ENCODE measurements around the gene PCDHGA11.
"Not testable (repeated sequence)": the region's sequence is repeated elsewhere in the genome, so short reads cannot be mapped to it uniquely, and the experiment has no call there.

PCDHGA11 gene

DNA sequence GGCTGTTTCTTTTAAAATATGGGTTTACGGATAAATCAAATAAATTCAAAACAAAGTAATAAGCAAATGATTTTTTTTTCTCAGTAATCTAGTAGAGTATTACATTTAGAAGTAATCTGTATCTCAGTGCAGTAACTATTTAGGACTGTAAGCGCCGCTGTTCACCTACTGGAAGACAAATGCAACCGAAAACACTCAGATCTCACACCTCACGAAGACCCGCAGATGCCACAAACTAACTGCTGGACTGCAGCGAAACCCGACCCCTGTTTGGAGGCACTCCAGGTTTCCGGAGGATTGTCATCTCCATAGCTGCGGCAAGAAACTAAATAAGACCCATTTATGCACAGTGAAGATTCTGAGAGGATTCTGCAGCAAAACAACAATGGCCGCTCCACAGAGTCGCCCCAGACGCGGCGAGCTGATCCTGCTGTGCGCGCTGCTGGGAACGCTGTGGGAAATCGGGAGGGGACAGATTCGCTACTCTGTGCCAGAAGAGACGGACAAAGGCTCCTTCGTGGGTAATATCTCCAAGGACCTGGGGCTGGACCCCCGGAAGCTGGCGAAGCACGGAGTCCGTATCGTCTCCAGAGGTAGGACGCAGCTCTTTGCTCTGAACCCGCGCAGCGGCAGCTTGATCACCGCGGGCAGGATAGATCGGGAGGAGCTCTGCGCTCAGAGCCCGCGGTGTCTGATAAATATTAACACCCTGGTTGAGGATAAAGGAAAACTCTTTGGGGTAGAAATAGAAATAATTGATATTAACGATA, 28.2 kb upstream of the PCDHGA11 start, which contains the start of gene PCDHGA8:
Gene PCDHGA8, plus strand, starts transcription at position 205 of the 770 bp plus-strand sequence. Its CDS starts 181 bp downstream, at position 386.
- Histone ChIP-seq H3K9me3 (ENCODE audit: control insufficient read depth, insufficient read depth, low read length) (peaks cover 41% of the 10 kb centered on the region), H3K4me1 (ENCODE audit: insufficient read depth, low read length) (no peaks in the 10 kb centered on the region), H3K36me3 (ENCODE audit: insufficient read depth, low read length) (peaks cover 7% of the 10 kb centered on the region), H3K9ac (ENCODE audit: low read depth, low read length) (no peak within 1 kb of the TSS)

DNA sequence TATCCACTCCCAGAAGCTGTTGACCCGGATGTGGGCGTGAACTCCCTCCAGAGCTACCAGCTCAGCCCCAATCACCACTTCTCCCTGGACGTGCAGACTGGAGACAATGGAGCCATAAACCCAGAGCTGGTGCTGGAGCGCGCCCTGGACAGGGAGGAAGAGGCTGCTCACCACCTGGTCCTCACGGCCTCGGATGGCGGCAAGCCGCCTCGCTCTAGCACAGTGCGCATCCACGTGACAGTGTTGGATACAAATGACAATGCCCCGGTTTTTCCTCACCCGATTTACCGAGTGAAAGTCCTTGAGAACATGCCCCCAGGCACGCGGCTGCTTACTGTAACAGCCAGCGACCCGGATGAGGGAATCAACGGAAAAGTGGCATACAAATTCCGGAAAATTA, 27.6 kb upstream of the PCDHGA11 start:
- Histone ChIP-seq H3K4me1 (ENCODE audit: insufficient read depth, low read length) (no peaks in the 10 kb centered on the region), H3K9ac (ENCODE audit: low read depth, low read length) (no peak overlapping the region), H3K36me3 (ENCODE audit: insufficient read depth, low read length) (peaks cover 7% of the 10 kb centered on the region), H3K9me3 (ENCODE audit: control insufficient read depth, insufficient read depth, low read length) (peaks cover 41% of the 10 kb centered on the region)

GRCh38 chr5:141394401-141395187, 26.3 kb upstream of the PCDHGA11 start:
- peaks cover 40% of the 10 kb centered on the region for H3K9me3 ChIP-seq (ENCODE audit: control insufficient read depth, insufficient read depth, low read length)
- not testable (repeated sequence) for H3K4me1 ChIP-seq (ENCODE audit: insufficient read depth, low read length); H3K9ac ChIP-seq (ENCODE audit: low read depth, low read length); H3K36me3 ChIP-seq (ENCODE audit: insufficient read depth, low read length)

GRCh38 chr5:141397756-141398551, 22.9 kb upstream of the PCDHGA11 start, which contains the start of gene PCDHGB5:
Gene PCDHGB5 (plus strand): TSS chr5:141397947. CDS start chr5:141398128, 181 bp downstream.
- H3K9me3 ChIP-seq (ENCODE audit: control insufficient read depth, insufficient read depth, low read length): peaks cover 27% of the 10 kb centered on the region
- not testable (repeated sequence) for H3K9ac ChIP-seq (ENCODE audit: low read depth, low read length); H3K36me3 ChIP-seq (ENCODE audit: insufficient read depth, low read length); H3K4me1 ChIP-seq (ENCODE audit: insufficient read depth, low read length)

- Histone ChIP-seq H3K9me3 (ENCODE audit: control insufficient read depth, insufficient read depth, low read length) (peaks cover 22% of the 10 kb centered on the region), H3K36me3 (ENCODE audit: insufficient read depth, low read length) (peaks cover 5% of the 10 kb centered on the region; the same call in 1 of the 2 replicates), H3K9ac (ENCODE audit: low read depth, low read length) (no peak overlapping the region), H3K4me1 (ENCODE audit: insufficient read depth, low read length) (no peaks in the 10 kb centered on the region)
Measured at GRCh38 chr5:141398608-141399007, 22.2 kb upstream of the PCDHGA11 start.

DNA sequence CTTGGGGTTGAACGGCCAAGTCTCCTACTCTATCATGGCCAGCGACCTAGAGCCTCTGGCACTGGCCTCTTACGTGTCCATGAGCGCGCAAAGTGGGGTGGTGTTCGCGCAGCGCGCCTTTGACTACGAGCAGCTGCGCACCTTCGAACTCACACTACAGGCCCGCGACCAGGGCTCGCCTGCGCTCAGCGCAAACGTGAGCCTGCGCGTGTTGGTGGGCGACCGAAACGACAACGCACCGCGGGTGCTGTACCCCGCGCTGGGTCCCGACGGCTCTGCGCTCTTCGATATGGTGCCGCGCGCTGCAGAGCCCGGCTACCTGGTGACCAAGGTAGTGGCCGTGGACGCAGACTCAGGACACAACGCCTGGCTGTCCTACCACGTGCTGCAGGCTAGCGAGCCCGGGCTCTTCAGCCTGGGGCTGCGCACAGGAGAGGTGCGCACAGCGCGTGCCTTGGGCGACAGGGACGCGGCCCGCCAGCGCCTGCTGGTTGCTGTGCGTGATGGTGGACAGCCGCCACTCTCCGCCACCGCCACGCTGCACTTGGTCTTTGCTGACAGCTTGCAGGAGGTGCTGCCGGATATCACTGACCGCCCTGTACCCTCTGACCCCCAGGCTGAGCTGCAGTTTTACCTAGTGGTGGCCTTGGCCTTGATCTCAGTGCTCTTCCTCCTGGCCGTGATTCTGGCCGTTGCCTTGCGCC, 21.1 kb upstream of the PCDHGA11 start:
- no peak overlapping the region for H3K9ac ChIP-seq (ENCODE audit: low read depth, low read length)
- no peaks in the 10 kb centered on the region for H3K36me3 ChIP-seq (ENCODE audit: insufficient read depth, low read length)
- peaks cover 15% of the 10 kb centered on the region for H3K9me3 ChIP-seq (ENCODE audit: control insufficient read depth, insufficient read depth, low read length)
- no peaks in the 10 kb centered on the region for H3K4me1 ChIP-seq (ENCODE audit: insufficient read depth, low read length)

GRCh38 chr5:141402553-141403243, 18.2 kb upstream of the PCDHGA11 start, which contains the start of gene PCDHGA9:
Gene PCDHGA9 (plus strand): TSS chr5:141402778. CDS start chr5:141402953, 175 bp downstream.
- H3K9me3 ChIP-seq (ENCODE audit: control insufficient read depth, insufficient read depth, low read length): peaks cover 6% of the 10 kb centered on the region
- no peaks in the 10 kb centered on the region for H3K36me3 ChIP-seq (ENCODE audit: insufficient read depth, low read length)
- H3K9ac ChIP-seq (ENCODE audit: low read depth, low read length): no peak within 1 kb of the TSS
- H3K4me1 ChIP-seq (ENCODE audit: insufficient read depth, low read length): no peaks in the 10 kb centered on the region

- Histone ChIP-seq H3K9ac (ENCODE audit: low read depth, low read length) (no peak overlapping the region), H3K9me3 (ENCODE audit: control insufficient read depth, insufficient read depth, low read length) (peaks cover 6% of the 10 kb centered on the region), H3K4me1 (ENCODE audit: insufficient read depth, low read length) (no peaks in the 10 kb centered on the region), H3K36me3 (ENCODE audit: insufficient read depth, low read length) (no peaks in the 10 kb centered on the region)
Measured at GRCh38 chr5:141403387-141403786, 17.5 kb upstream of the PCDHGA11 start.

DNA sequence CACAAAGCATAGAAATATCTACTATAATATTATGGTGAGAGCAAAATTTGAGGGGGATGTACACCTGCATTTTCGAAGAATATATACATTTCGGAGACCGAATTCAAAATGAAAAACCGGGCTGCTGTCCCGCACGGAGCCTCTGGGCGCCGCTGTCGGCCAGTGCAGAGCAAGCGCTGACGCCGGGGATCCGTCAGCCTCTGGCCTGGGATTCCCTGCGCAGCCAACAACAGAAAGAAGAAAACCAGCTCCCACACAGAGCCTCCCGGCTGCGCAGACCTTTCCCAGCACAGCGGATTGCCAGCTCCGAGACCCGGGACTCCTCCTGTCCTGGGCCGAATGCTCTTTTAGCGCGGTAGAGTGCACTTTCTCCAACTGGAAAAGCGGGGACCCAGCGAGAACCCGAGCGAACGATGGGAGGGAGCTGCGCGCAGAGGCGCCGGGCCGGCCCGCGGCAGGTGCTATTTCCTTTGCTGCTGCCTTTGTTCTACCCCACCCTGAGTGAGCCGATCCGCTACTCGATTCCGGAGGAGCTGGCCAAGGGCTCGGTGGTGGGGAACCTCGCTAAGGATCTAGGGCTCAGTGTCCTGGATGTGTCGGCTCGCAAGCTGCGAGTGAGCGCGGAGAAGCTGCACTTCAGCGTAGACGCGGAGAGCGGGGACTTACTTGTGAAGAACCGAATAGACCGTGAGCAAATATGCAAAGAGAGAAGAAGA, 12.9 kb upstream of the PCDHGA11 start, which contains the start of gene PCDHGB6:
Gene PCDHGB6, plus strand, starts transcription at position 232 of the 716 bp plus-strand sequence. Its CDS starts 182 bp downstream, at position 414.
- H3K36me3 ChIP-seq (ENCODE audit: insufficient read depth, low read length); H3K4me1 ChIP-seq (ENCODE audit: insufficient read depth, low read length); H3K9me3 ChIP-seq (ENCODE audit: control insufficient read depth, insufficient read depth, low read length): not testable (repeated sequence)
- peak within 1 kb of the TSS; percentile 50; the same call in 1 of the 2 replicates for H3K9ac ChIP-seq (ENCODE audit: low read depth, low read length)

- H3K36me3 ChIP-seq (ENCODE audit: insufficient read depth, low read length): no peaks in the 10 kb centered on the region
- no peaks in the 10 kb centered on the region for H3K4me1 ChIP-seq (ENCODE audit: insufficient read depth, low read length)
- no peaks in the 10 kb centered on the region for H3K9me3 ChIP-seq (ENCODE audit: control insufficient read depth, insufficient read depth, low read length)
- no peak overlapping the region for H3K9ac ChIP-seq (ENCODE audit: low read depth, low read length)
Measured at GRCh38 chr5:141409598-141410306, 11.1 kb upstream of the PCDHGA11 start.

- Histone ChIP-seq H3K36me3 (ENCODE audit: insufficient read depth, low read length) (no peaks in the 10 kb centered on the region), H3K9me3 (ENCODE audit: control insufficient read depth, insufficient read depth, low read length) (no peaks in the 10 kb centered on the region), H3K9ac (ENCODE audit: low read depth, low read length) (no peak overlapping the region), H3K4me1 (ENCODE audit: insufficient read depth, low read length) (no peaks in the 10 kb centered on the region)
Measured at GRCh38 chr5:141411575-141411974, 9.3 kb upstream of the PCDHGA11 start.

DNA sequence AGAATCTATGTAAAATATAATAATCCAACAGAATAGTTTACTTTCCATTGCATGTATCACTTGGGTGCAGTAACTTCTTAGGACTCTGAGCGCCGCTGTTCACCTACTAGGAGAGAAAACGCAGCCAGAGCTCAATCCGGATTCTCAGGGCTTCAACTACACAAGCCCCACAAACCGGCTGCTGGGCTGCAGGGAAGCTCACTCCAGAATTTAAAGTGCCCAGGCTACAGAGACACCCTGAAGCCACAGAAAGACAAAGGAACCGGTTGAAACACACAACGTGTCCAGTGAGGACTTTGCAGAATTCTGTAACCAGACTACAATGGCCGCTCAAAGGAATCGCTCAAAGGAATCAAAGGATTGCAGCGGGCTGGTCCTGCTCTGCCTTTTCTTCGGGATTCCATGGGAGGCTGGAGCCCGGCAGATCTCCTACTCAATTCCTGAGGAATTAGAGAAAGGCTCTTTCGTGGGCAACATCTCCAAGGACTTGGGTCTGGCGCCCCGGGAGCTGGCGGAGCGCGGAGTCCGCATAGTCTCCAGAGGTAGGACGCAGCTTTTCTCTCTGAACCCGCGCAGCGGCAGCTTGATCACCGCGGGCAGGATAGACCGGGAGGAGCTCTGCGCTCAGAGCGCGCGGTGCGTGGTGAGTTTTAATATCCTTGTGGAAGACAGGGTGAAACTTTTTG, 7.9 kb upstream of the PCDHGA11 start, which contains the start of gene PCDHGA10:
Gene PCDHGA10, plus strand, starts transcription at position 134 of the 686 bp plus-strand sequence. Its CDS starts 189 bp downstream, at position 323.
- Histone ChIP-seq H3K4me1 (ENCODE audit: insufficient read depth, low read length) (no peaks in the 10 kb centered on the region), H3K9me3 (ENCODE audit: control insufficient read depth, insufficient read depth, low read length) (no peaks in the 10 kb centered on the region), H3K36me3 (ENCODE audit: insufficient read depth, low read length) (no peaks in the 10 kb centered on the region), H3K9ac (ENCODE audit: low read depth, low read length) (peak within 1 kb of the TSS; percentile 24; the same call in 1 of the 2 replicates)

Measured in ES-I3 (cell line).